Adrenal gland (tissue), 5 donors: ENCODE results near the gene MCM6.

ENCODE experiments used
- CTCF ChIP-seq, 6 experiments: fragments of 450-650 bp in 4 of 6; fragments of 200-600 bp in 2 of 6; sonication (generic) in 1 of 6; IDR thresholded peaks; 1 replicate in 5 of 6; 2 replicates in 1 of 6; pipeline versions ENCODE4 v1.5.1 to v1.8.0; 2016 to 2021; ENCODE audit warnings: antibody characterized with exemption in 6 of 6, mild to moderate bottlenecking in 2 of 6, moderate library complexity in 1 of 6
- POLR2A ChIP-seq, 2 donors: fragments of 450-650 bp; IDR thresholded peaks; one replicate each; pipeline ENCODE4 v1.6.1; 2017; ENCODE audit warnings: antibody characterized with exemption in 2 of 2, mild to moderate bottlenecking in 2 of 2, moderate library complexity in 1 of 2
- donor health status: DM: no; HTN: no; CAD: no.

- no peak for TF ChIP-seq CTCF (IDR thresholded peaks at IDR 0.05)
- no peak for TF ChIP-seq POLR2A (IDR thresholded peaks at IDR 0.05)
Measured at GRCh38 chr2:135843671-135844070, 32.6 kb downstream of the MCM6 start.
